A549 treated with DMSO at 1 μM for 4 hours (cell line): ENCODE data around the gene GLYR1. TPM values are rescaled to one million over a fixed set of nuclear protein-coding genes. Genes with fewer than 3 reads are reported as not detected.

Experiments used
- total RNA-seq: library from RNA; stranded (reverse); fragments of 200-300 nt; extraction: Qiagen RNA extraction; gene quantifications from 5 replicates; pipeline ENCODE4 v1.2.3, GENCODE V29; 2022; ENCODE audit warnings: low read depth

Gene GLYR1
- 37.2 to 47.5 TPM (median 43.6 TPM) in 5 replicates for total RNA-seq

DNA sequence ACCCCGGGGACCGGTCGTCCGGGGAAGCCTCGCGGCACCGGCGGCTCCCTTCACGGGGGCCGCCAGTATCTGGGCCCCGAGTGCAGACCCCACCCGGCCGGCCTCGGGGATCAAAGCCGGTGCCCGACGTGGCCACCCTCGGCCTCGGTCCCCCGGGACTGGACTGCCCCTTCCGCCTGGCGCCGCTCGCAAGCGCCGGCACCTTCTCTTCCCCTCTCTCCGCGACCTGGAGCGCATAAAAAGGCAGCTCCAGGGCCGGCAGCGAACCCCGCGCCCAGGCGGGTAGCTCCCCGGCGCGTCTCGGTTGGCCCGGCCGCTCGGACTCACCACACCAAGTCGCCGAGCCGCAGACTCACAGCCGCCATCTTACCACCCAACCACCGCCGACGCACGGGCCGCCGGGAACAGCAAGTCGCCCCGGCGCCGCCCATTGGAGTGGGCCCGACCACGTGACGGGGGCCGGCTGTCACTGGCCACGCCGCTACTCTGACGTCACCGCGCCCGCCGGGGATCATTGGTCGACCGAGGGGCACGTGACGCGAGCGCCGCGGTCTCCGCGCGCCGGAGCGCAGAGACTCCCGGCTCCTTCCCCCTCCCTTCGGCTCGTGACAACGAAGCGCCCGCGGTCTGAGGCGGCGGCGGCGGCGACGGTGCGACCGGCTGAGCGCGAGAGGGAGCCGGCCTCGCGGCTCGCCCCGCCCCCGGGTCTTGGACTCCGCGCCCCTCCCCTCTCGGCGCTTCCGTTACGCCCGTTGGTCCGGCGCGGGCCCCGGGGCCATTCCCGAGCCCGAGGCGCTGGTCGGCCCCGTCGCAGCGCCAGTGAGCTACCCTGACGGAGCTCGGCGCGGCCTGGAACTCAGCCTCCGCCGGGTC lies at the start of gene GLYR1, which contains the start of gene UBN1:
Gene GLYR1 (minus strand): TSS at position 388 of the 873 bp plus-strand sequence. CDS start 23 bp downstream, at position 365.
Gene UBN1 (plus strand): TSS at position 581 of the 873 bp plus-strand sequence. CDS start 5,437 bp downstream, outside the sequence.

DNA sequence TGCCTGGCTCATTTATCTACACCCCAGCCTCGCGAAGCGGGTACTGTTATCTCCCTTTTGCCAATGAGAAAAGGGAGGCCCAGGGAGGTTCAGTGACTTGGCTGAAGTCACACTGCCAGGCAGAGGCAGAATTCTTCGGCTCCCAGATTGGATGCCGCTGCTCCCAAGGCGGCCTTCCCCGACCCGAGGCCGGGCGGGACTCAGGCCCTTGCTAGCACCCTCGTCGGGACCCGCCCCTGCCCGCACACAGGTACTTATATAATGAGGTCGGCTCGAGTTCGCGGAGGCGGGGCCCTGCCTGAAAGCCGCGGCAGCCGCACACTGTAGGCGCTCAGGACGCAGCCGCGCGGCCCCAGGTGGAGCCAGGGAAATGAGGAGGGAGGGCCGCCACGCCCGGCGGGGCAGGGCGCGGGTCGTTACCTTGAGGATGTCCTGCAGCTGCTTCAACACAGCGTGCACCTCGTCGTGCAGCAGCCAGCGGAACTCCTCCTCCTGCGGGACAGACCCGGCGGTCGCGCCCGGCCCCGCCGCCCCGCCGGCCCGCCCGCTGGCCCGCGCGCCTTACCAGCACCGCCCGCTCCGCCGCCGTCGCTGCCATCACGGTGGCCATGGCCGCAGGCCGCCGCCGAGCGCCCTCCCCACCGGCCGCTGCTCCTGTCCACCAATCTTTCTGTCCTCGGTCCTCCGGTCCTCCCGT lies 45.0 kb downstream of the GLYR1 start, which contains the start of gene ROGDI:
Gene ROGDI (minus strand): TSS at position 672 of the 697 bp plus-strand sequence. CDS start 62 bp downstream, at position 610.

DNA sequence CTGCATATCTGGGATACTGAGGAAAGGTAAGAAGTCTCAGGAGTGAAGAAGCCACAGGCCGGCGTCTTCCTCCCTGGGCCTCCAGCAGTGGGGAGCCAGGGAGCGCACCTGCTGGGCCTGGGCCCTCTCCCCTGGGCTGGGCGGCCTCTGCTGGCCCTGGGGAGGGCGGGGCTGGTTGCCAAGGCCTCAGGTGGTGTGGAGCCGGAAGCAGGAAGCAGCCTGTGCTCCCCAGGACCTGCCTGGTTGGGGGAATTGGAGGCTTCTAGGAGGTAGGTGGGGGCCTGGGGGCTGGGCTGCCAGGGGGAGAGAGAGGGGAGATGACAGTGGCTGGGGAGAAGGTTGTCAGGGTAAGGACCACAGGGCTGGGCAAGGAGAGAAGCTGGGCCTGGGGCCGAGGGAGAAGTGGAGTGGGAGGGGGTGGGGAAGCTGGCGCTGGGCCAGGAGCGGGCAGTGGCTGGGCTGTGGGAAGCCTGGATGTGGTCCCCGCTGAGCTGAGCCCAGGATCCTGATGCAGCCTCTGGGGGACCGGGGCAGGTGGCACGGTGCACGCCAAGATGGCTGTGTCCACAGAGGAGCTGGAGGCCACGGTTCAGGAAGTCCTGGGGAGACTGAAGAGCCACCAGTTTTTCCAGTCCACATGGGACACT lies 51.8 kb downstream of the GLYR1 start, which contains the start of gene SMIM22:
Gene SMIM22 (plus strand): TSS at position 189 of the 647 bp plus-strand sequence. CDS start 366 bp downstream, at position 555.

DNA sequence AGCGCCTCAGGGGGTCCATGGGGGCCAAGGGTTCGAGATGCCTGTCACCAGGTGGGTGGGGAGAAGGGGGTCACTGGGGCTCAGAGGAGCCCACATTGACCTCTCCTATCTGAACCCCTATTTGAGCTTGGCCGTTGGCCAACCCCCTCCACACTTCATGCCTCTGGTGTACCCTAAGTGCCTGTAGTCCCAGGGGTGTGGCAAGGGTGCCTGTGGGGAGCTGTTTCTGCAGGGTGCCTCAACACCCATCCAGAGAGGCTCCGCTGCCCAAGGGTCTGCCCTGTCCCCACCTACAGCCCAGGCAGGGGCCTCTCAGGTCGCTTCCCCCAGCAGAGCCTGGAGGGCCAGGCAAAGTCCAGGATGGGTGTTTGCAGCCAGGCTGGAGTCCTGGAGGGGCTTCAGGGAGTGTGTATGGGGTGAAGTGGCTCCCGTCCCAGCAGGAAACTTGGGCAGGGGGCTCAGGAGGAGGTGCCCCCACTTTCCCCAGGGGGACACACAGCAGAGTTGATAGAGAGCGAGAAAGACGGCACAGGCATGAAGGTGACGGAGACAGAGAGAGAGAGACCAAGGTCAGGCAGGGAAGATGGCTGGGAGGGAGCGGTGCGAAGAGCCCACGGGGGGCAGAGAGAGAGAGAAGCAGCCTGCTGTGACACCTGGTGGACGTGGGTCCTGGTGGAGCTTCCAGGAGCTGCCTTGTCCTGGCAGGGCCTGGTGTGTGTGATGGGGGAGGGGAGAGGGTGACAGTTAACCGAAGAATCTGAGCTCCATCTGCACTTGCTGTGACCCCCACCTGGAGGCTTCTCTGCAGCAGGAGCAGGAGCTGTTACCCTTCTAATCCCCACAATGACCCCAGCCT lies 59.2 kb downstream of the GLYR1 start, which contains the start of gene SEPTIN12:
Gene SEPTIN12 (minus strand): TSS at position 719 of the 856 bp plus-strand sequence. CDS start 700 bp downstream, at position 19.

DNA sequence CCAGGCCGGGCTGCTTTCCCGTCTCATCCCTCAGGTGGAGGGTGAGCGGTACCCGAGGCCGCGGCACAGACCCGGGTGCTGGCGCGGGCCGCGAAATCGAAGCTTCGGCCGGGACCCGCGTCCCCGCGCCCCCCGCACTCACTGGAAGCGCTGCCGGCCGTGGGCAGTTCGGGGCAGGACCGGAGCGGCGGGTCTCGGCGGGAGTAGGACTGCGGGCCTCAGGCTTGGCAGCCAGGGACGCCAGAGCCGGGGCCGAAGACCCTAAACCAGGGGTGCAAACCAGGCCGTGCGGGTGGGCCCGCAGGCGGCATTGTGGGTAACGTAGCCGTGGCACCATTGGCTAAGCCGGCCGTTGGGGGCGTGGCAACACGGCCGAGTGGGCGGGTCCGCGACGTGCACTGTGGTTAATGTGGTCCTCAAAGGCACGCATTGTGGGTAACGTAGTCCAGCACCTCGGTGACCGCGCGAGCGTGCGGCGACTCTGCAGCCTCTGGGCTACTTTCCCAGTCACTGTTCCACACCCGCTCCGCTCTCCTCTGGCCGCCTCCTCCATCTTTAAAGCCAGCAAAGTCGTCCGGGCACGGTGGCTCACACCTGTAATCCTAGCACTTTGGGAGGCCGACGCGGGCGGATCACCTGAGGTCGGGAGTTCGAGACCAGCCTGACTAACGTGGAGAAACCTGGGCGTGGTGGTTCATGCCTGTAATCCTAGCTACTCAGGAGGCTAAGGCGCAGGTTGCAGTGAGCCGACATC lies 80.0 kb downstream of the GLYR1 start, which contains the start of gene ZNF500:
Gene ZNF500 (minus strand): TSS at position 288 of the 754 bp plus-strand sequence. CDS start 1,184 bp downstream, outside the sequence.

Other genes with a start within 250 kb of the GLYR1 start
- gene UBALD1, start 232.4 kb downstream of the GLYR1 start, total RNA-seq: 38.6 to 62.1 TPM (median 52.4 TPM) in 5 replicates
- 36.8 to 44.4 TPM (median 39.7 TPM) in 5 replicates for gene MGRN1, start 222.5 kb downstream of the GLYR1 start, total RNA-seq
- 17.3 to 25.8 TPM (median 22.0 TPM) in 5 replicates for gene NUDT16L1, start 153.7 kb downstream of the GLYR1 start, total RNA-seq
- gene ANKS3, start 113.0 kb downstream of the GLYR1 start, total RNA-seq: 20.8 to 27.7 TPM (median 26.1 TPM) in 5 replicates
- gene DNAAF8, start 112.8 kb downstream of the GLYR1 start, total RNA-seq: 0.46 to 1.6 TPM (median 1.2 TPM) in 5 replicates
- 7.6 to 9.8 TPM (median 8.7 TPM) in 5 replicates for gene ZNF500, start 80.1 kb downstream of the GLYR1 start, total RNA-seq
- not detected in 5 replicates for gene SEPTIN12, start 58.9 kb downstream of the GLYR1 start, total RNA-seq
- gene SMIM22, start 51.9 kb downstream of the GLYR1 start, total RNA-seq: 0.38 TPM in 1 of 5 replicates, not detected in the others
- gene ROGDI, start 44.7 kb downstream of the GLYR1 start, total RNA-seq: 8.9 to 16.1 TPM (median 12.1 TPM) in 5 replicates
- 26.9 to 31.5 TPM (median 30.2 TPM) in 5 replicates for gene UBN1, start 193 bp upstream of the GLYR1 start, total RNA-seq
- gene PPL, start 89.9 kb upstream of the GLYR1 start, total RNA-seq: 2.5 to 3.0 TPM (median 2.6 TPM) in 5 replicates
- gene SEC14L5, start 111.0 kb upstream of the GLYR1 start, total RNA-seq: 0.03 to 0.13 TPM (median 0.10 TPM) in 3 of 5 replicates, not detected in the others
- 15.6 to 19.1 TPM (median 16.9 TPM) in 5 replicates for gene NAGPA, start 186.6 kb upstream of the GLYR1 start, total RNA-seq
- gene C16orf89, start 218.7 kb upstream of the GLYR1 start, total RNA-seq: not detected in 5 replicates
- 33.6 to 39.9 TPM (median 38.3 TPM) in 5 replicates for gene ALG1, start 224.6 kb upstream of the GLYR1 start, total RNA-seq